Stimulated activated CD8-positive, alpha-beta memory T cell treated with anti-CD3 and anti-CD28 coated beads, Interleukin-4, amount 100 ng/mL, for 48 hours (primary cell): Measurements from ENCODE around the gene ST3GAL3.

ENCODE experiments used
- DNase-seq: peaks from one replicate; pipeline ENCODE4 v3.0.0-alpha.2; 2020

The ST3GAL3 gene, protein sequence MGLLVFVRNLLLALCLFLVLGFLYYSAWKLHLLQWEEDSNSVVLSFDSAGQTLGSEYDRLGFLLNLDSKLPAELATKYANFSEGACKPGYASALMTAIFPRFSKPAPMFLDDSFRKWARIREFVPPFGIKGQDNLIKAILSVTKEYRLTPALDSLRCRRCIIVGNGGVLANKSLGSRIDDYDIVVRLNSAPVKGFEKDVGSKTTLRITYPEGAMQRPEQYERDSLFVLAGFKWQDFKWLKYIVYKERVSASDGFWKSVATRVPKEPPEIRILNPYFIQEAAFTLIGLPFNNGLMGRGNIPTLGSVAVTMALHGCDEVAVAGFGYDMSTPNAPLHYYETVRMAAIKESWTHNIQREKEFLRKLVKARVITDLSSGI

DNA sequence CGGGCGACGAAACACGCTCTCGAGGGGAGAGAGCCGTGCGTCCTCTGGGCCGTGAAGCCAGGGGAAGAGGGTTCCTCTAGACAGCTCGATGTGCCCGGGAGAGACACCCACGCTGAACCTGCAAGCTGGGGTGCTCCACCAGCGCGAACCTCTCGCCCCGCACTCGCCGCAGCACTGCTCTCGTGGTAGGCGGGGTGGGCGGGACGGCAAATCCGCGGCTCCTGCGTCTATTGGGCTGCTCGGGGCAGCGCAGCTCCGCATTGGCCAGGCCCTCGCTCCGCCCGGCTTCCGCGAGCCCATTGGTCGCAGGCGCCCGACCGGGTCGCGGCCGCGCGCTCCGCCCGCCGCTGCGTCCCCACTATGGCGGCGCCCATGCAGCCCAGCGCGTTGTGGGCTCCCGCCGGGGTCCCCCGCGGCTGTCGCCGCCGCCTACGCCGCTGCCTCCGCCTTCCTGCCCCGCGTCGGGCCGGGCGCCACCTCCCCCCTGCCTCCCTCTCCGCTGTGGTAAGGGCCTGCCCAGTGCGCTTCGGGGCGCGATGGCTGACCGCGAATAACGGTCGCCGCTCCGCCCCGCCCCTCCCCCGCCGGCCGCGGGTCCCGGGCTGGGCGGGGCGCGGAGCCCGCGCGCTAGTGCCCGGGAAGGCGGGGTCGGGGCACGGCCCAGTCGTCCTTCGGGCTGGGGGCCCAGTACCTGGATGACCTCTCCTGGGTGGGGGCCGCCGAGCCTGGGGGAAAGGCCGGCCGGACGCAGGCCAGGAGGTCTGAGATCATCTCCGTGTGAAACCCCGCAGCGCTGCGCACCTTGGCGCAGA is at the start of gene ST3GAL3:
ST3GAL3 (plus strand) TSS at position 347 of the 812 bp plus-strand sequence. CDS start 28,727 bp downstream, outside the sequence.
- peak; percentile 94 for DNase-seq

DNA sequence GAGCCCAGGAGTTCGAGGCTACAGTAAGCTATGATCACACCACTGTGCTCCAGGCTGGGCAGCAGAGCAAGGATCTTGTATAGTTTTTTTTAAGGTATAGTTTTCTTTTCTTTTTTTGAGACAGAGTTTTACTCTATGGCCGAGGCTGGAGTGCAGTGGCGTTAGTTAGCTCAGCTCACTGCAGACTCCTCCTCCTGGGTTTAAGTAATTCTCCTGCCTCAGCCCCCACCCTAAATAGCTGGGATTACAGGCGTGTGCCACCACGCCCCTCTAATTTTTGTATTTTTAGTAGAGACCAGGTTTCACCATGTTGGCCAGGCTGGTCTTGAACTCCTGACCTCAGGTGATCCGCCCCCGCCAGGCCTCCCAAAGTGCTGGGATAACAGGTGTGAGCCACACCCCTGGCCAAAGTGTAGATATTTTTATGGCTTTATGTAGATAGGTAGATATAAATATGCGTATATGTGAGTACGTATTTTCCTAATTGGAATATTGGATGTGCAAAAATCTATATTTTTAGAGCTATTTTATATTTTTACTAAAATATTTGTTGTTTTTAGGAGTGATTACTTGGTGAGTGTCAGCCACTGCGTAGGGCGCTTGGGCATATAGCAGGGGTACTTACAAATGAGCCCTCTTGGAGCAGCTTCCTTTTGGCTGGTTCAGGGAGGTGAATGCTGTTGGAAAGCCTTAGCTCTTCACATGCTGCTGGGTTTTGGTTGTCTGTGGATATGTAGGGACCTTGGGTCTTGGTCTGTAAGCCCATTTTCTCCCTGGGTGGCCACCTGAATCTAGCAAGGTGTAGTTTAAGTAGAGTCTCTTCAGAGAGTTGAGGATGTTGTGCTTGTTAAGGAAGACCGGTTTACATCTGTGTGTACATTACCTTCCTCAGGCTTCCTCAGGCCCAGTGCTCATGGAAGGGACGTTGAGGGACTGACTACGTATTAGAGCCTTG is 47.8 kb upstream of the ST3GAL3 start:
- DNase-seq = no peak

GRCh38 chr1:43660355-43660754 is 47.0 kb upstream of the ST3GAL3 start:
- DNase-seq = no peak

- DNase-seq = no peak
Observed at GRCh38 chr1:43664369-43664768, 43.0 kb upstream of the ST3GAL3 start.

GRCh38 chr1:43666608-43667007 is 40.7 kb upstream of the ST3GAL3 start:
- DNase-seq = no peak

GRCh38 chr1:43668956-43669355 is 38.4 kb upstream of the ST3GAL3 start:
- DNase-seq = no peak

DNA sequence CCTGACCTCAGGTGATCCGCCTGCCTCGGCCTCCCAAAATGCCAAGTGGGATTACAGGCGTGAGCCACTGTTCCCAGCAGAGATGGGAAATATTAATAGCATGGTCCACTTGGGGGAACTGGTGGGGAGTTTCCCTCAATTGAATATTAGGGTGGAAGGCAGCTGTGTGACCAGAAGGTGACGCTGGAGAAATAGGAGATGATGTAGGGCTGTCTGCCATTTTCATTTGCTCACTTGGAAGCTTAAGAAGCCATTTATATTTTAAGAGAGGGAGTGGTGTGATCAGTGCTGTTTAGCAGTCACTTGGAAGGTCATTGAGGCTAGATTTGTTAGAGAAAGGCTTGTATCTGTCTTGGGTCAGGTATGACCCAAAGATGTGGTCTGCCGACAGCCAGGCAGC is 37.5 kb upstream of the ST3GAL3 start:
- DNase-seq = no peak

DNA sequence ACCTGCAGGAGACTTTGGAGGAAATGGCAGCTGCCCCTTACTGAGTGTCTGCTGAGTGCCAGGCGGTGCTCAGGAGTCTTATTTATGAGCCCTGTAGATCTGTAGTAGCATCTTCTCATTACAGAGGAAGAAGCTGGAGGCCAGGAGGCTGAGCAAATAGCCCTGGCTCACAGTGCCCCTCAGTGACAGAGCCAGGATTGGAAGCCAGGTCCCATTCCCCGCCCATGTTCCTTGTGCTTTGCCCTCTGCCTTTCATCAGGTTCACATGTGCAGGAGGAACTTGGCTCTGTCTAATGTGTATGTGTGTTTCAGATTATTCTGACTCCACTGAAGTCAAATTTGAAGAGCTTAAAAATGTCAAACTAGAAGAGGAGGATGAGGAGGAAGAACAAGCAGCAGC is 36.1 kb upstream of the ST3GAL3 start:
- no peak for DNase-seq

DNA sequence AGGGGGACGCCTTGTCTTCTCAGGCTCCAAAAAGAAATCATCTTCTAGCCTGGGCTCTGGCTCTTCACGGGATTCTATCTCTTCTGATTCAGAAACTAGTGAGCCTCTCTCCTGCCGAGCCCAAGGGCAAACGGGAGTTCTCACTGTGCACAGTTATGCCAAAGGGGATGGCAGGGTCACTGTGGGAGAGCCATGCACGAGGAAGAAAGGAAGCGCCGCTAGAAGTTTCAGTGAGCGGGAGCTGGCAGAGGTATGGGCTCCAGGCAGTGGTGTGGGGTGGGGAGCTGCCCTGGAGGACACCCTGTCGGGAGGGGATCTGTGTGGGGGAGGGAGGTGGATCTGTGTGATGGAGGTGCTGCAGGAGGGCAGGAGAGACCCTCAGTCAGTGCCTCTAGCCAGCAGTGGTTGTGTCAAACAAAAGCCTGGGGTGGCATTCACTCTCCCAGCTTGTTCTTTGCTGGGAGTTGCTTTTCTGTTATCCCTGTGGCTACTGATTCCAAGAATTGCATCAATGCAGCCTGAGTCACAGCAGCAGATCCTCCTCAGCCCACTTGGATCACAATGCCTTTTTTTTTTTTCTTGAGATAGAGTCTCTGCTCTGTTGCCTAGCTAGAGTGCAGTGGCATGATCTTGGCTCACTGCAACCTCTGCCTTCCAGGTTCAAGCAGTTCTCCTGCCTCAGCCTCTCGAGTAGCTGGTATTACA is 35.6 kb upstream of the ST3GAL3 start:
- DNase-seq = no peak

DNA sequence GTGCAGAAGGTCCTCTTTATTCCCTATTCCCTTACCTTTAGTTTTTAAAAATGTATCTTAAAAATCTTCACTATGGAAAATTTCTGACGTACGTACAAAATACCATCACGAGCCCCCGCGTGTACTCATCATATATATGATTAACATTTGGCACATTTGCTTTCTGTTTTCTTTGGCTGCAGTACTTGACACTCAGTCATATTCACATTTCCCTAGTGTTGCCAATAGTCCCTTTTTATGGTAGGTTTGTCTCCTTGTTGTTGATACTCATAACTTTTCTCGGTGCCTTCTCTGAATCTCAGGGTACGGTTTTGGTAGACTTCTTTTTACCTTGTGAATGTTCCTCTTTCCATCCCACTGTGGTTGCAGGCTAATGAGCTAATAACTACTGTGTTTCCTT is 34.1 kb upstream of the ST3GAL3 start:
- DNase-seq = no peak

DNA sequence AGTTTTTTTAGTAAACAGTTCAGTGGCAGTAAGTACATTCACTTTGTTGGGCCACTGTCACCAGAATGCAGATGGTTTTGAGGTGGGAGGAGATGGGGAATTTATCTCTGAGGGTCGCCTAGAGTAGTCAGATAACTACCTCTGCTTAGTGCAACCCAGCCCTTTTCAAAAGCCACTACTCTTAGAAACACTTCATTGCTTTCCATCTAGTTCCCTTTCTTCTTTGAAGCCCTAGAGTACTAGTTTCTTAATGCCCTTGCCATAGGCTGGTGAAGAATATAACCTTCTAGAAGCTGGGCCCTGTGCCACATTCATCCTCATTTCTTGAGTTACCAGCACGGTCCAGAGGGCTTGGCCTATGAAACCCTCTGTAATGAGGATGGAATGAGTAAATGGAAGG is 28.4 kb upstream of the ST3GAL3 start:
- no peak for DNase-seq

- no peak for DNase-seq
Observed at GRCh38 chr1:43683560-43683959, 23.8 kb upstream of the ST3GAL3 start.

- no peak for DNase-seq
Observed at GRCh38 chr1:43686801-43687200, 20.5 kb upstream of the ST3GAL3 start.

GRCh38 chr1:43687301-43688108 is 19.8 kb upstream of the ST3GAL3 start:
- DNase-seq = no peak

DNA sequence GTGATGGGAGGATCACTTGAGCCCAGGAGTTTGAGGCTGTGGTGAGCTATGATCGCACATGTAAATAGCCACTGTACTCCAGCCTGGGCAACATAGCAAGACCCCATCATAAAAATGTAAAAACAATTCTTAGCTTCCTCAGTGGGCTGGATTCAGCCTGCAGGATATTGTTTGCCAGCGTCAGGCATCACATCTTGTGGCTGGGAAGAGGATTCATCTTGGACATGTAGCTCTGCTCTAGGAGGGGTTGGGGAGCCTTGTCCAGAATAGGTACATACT is 19.3 kb upstream of the ST3GAL3 start:
- DNase-seq = no peak

GRCh38 chr1:43688594-43689000 is 18.7 kb upstream of the ST3GAL3 start:
- DNase-seq = no peak

- DNase-seq = no peak
Observed at GRCh38 chr1:43689289-43689688, 18.0 kb upstream of the ST3GAL3 start.

- no peak for DNase-seq
Observed at GRCh38 chr1:43691871-43692815, 15.2 kb upstream of the ST3GAL3 start.

- DNase-seq = no peak
Observed at GRCh38 chr1:43693371-43693770, 14.0 kb upstream of the ST3GAL3 start.

- no peak for DNase-seq
Observed at GRCh38 chr1:43699281-43699680, 8.1 kb upstream of the ST3GAL3 start.

DNA sequence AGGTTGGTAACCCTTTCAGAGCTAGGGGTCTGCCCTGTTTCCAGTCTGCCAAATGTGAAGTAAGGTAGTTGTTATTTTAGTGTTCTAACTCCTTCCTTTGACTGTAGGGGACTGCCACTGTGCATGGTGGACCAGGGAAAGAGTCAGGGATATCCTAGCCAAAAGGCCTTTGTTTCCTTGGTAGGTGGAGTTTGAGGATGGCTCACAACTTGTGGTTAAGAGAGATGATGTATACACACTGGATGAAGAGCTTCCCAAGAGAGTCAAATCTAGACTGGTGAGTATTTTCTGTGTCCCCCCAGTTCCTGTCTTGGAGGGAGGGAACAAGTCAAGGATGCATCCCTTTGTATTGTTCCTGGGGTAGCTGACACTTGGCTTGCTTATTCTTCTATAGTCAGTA is 3.5 kb upstream of the ST3GAL3 start:
- no peak for DNase-seq
